ENCODE results near the gene GTF2IRD1.

- TF ChIP-seq, protein P1, sequence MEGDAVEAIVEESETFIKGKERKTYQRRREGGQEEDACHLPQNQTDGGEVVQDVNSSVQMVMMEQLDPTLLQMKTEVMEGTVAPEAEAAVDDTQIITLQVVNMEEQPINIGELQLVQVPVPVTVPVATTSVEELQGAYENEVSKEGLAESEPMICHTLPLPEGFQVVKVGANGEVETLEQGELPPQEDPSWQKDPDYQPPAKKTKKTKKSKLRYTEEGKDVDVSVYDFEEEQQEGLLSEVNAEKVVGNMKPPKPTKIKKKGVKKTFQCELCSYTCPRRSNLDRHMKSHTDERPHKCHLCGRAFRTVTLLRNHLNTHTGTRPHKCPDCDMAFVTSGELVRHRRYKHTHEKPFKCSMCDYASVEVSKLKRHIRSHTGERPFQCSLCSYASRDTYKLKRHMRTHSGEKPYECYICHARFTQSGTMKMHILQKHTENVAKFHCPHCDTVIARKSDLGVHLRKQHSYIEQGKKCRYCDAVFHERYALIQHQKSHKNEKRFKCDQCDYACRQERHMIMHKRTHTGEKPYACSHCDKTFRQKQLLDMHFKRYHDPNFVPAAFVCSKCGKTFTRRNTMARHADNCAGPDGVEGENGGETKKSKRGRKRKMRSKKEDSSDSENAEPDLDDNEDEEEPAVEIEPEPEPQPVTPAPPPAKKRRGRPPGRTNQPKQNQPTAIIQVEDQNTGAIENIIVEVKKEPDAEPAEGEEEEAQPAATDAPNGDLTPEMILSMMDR (conservative IDR thresholded peaks at IDR 0.05; ENCODE audit: low read depth, low read length): no peak
- TF ChIP-seq EZH2 (IDR thresholded peaks at IDR 0.05; ENCODE audit: low read length, unreplicated experiment): no peak
Observed at GRCh38 chr7:74476626-74477025, 22.9 kb downstream of the GTF2IRD1 start.

Data from PC-3 (cell line).